Sigmoid colon (tissue), 7 donors: Measurements from ENCODE around the gene RBM19. TPM values are rescaled to one million over a fixed set of nuclear protein-coding genes. Genes with fewer than 3 reads are reported as not detected.

Experiments used
- DNase-seq: peaks from one replicate; pipeline ENCODE4 v3.0.0-alpha.2; 2019
- H3K27ac ChIP-seq, 4 donors: fragments of 200-600 bp; sonication (generic); one replicate each; pipeline ENCODE4 v1.5.1; 2016 to 2019; ENCODE audit warnings: mild to moderate bottlenecking in 1 of 4
- H3K27me3 ChIP-seq, 3 donors: fragments of 200-600 bp; sonication (generic); one replicate each; pipeline ENCODE4 v1.5.1; 2019; ENCODE audit warnings: mild to moderate bottlenecking in 1 of 3
- H3K36me3 ChIP-seq, 4 donors: fragments of 200-600 bp; sonication (generic); one replicate each; pipeline ENCODE4 v1.5.1; 2016 to 2019
- H3K4me1 ChIP-seq, 4 donors: fragments of 200-600 bp; sonication (generic); one replicate each; pipeline ENCODE4 v1.5.1; 2017 to 2019
- H3K4me3 ChIP-seq, 4 donors: fragments of 200-600 bp; sonication (generic); one replicate each; pipeline ENCODE4 v1.5.1; 2017 to 2019; ENCODE audit warnings: mild to moderate bottlenecking in 2 of 4, moderate library complexity in 1 of 4
- H3K9me3 ChIP-seq, 4 donors: fragments of 200-600 bp in 3 of 4; sonication (generic) in 3 of 4; one replicate each; pipeline versions ENCODE4 v1.5.1 to v1.6.1; 2013 to 2019
- CTCF ChIP-seq, 4 experiments: fragments of 450-650 bp in 3 of 4; fragments of 200-600 bp in 1 of 4; IDR thresholded peaks; one replicate each; pipeline ENCODE4 v1.5.1; 2016 to 2019; ENCODE audit warnings: antibody characterized with exemption in 4 of 4, mild to moderate bottlenecking in 3 of 4, moderate library complexity in 2 of 4
- EP300 ChIP-seq, 4 donors: sonication (generic); formaldehyde crosslinking; IDR thresholded peaks; one replicate each; pipeline ENCODE4 v1.6.1; 2017; ENCODE audit warnings: antibody characterized with exemption in 4 of 4
- POLR2A ChIP-seq, 2 donors: fragments of 450-650 bp; IDR thresholded peaks; one replicate each; pipeline ENCODE4 v1.6.1; 2016; ENCODE audit warnings: antibody characterized with exemption in 2 of 2, mild to moderate bottlenecking in 2 of 2, moderate library complexity in 2 of 2
- POLR2AphosphoS5 ChIP-seq, 4 donors: sonication (generic); formaldehyde crosslinking; IDR thresholded peaks; one replicate each; pipeline ENCODE4 v1.6.1; 2017; ENCODE audit warnings: antibody characterized with exemption in 4 of 4
- WGBS, 2 donors: extraction: QIAGEN DNeasy Blood & Tissue Kit; methylation state at CpG; one replicate each; pipeline ENCODE4 v1.1.7; 2013; 5-methylcytosine and 5-hydroxymethylcytosine counted together
- intact Hi-C: fragments of 100-400 bp; cut with DNase I; formaldehyde crosslinking; loops from one replicate; pipeline ENCODE4 v1.15.1; 2023
- polyA plus RNA-seq, 3 donors: library from polyadenylated mRNA; stranded (reverse); fragments of 200-250 nt; gene quantifications; one replicate each; pipeline ENCODE4 v1.2.3, GENCODE V29; 2013
- total RNA-seq, 4 donors: library from RNA; depleted of rRNA; stranded (reverse); fragments of >200 nt; gene quantifications; one replicate each; pipeline ENCODE4 v1.1.0, GENCODE V29; 2016
- donor health status: healthy with polysubstance abuse.
- donor health status: Bipolar disorder and iron deficiency.
- donor health status: healthy.

The RBM19 gene
- total and polyA plus RNA-seq, 7 donors, result 5.3 to 42.7 (median 23.6) TPM

- TF ChIP-seq POLR2A (IDR thresholded peaks at IDR 0.05), result no peak
- no peak for TF ChIP-seq EP300 (IDR thresholded peaks at IDR 0.05)
- no peak for TF ChIP-seq CTCF (IDR thresholded peaks at IDR 0.05)
- no peak for TF ChIP-seq POLR2AphosphoS5 (IDR thresholded peaks at IDR 0.05)
- Histone ChIP-seq H3K9me3 (no peaks in the 10 kb centered on the region), H3K4me3 (no peak overlapping the region), H3K27ac (no peak overlapping the region), H3K4me1 (no peaks in the 10 kb centered on the region), H3K36me3 (no peaks in the 10 kb centered on the region), H3K27me3 (no peaks in the 10 kb centered on the region)
- intact Hi-C loops, result no loop called here
- WGBS, 2 donors, result 70 to 83% methylated on average over 14 of the region's 14 CpGs
- no peak for DNase-seq
Measured at GRCh38 chr12:113796852-113797534, 169.1 kb downstream of the RBM19 start.

- Histone ChIP-seq H3K4me3 (no peak overlapping the region), H3K27ac (no peak overlapping the region), H3K9me3 (no peaks in the 10 kb centered on the region), H3K36me3 (no peaks in the 10 kb centered on the region), H3K27me3 (no peaks in the 10 kb centered on the region), H3K4me1 (no peaks in the 10 kb centered on the region)
- intact Hi-C loops, result no loop called here
- DNase-seq, result no peak
- 72 to 87% methylated on average over 28 of the region's 28 CpGs for WGBS, 2 donors
- TF ChIP-seq EP300 (IDR thresholded peaks at IDR 0.05) (no peak), CTCF (IDR thresholded peaks at IDR 0.05) (no peak), POLR2AphosphoS5 (IDR thresholded peaks at IDR 0.05) (no peak), POLR2A (IDR thresholded peaks at IDR 0.05) (no peak)
Measured at GRCh38 chr12:113796066-113796827, 169.9 kb downstream of the RBM19 start.

- no peak for TF ChIP-seq EP300 (IDR thresholded peaks at IDR 0.05)
- TF ChIP-seq CTCF (IDR thresholded peaks at IDR 0.05), result no peak
- TF ChIP-seq POLR2AphosphoS5 (IDR thresholded peaks at IDR 0.05), result no peak
- TF ChIP-seq POLR2A (IDR thresholded peaks at IDR 0.05), result no peak
- no peaks in the 10 kb centered on the region for H3K9me3 ChIP-seq
- intact Hi-C loops, result no loop called here
- H3K27ac ChIP-seq, result no peak overlapping the region
- no peak for DNase-seq
- no peaks in the 10 kb centered on the region for H3K4me1 ChIP-seq
- H3K27me3 ChIP-seq, result no peaks in the 10 kb centered on the region
- H3K4me3 ChIP-seq, result no peak overlapping the region
- no peaks in the 10 kb centered on the region for H3K36me3 ChIP-seq
- WGBS, 2 donors, result 71 to 83% methylated on average over 10 of the region's 10 CpGs
Measured at GRCh38 chr12:113795445-113795844, 170.7 kb downstream of the RBM19 start.

GRCh38 chr12:113794774-113795173 lies 171.4 kb downstream of the RBM19 start:
- Histone ChIP-seq H3K4me3 (no peak overlapping the region), H3K36me3 (no peaks in the 10 kb centered on the region), H3K27me3 (no peaks in the 10 kb centered on the region), H3K27ac (no peak overlapping the region), H3K9me3 (no peaks in the 10 kb centered on the region), H3K4me1 (no peaks in the 10 kb centered on the region)
- intact Hi-C loops, result no loop called here
- TF ChIP-seq POLR2A (IDR thresholded peaks at IDR 0.05) (no peak), POLR2AphosphoS5 (IDR thresholded peaks at IDR 0.05) (no peak), CTCF (IDR thresholded peaks at IDR 0.05) (no peak)
- 63 to 82% methylated on average over 17 of the region's 17 CpGs for WGBS, 2 donors
- no peak for DNase-seq
